ENCODE data around the gene ECT2.
"Not testable (repeated sequence)": the region's sequence is repeated elsewhere in the genome, so short reads cannot be mapped to it uniquely, and the experiment has no call there.

Gene ECT2

GRCh38 chr3:172856795-172857742, 106.5 kb downstream of the ECT2 start:
- DNase-seq (ENCODE audit: low read depth in 2 of 2) = no peak

- no peak for DNase-seq (ENCODE audit: low read depth in 2 of 2)
Observed at GRCh38 chr3:172859041-172859440, 108.5 kb downstream of the ECT2 start.

- DNase-seq (ENCODE audit: low read depth in 2 of 2) = not testable (repeated sequence)
Observed at GRCh38 chr3:172866726-172867350, 116.3 kb downstream of the ECT2 start.

- no peak for DNase-seq (ENCODE audit: low read depth in 2 of 2)
Observed at GRCh38 chr3:172868582-172869200, 118.2 kb downstream of the ECT2 start.

- DNase-seq (ENCODE audit: low read depth in 2 of 2) = no peak
Observed at GRCh38 chr3:172869368-172869771, 118.8 kb downstream of the ECT2 start.

GRCh38 chr3:172869784-172870518, 119.4 kb downstream of the ECT2 start:
- no peak for DNase-seq (ENCODE audit: low read depth in 2 of 2)

Data from stimulated activated CD4-positive, alpha-beta T cell treated with anti-CD3 and anti-CD28 coated beads, Interleukin-12 subunit alpha, Interleukin-12 subunit beta, amount 100 ng/mL, for 24 hours (primary cell).